ENCODE results near the gene MGAT3.
"Not testable (repeated sequence)": the region's sequence is repeated elsewhere in the genome, so short reads cannot be mapped to it uniquely, and the experiment has no call there.

Gene MGAT3

GRCh38 chr22:39456522-39457197 lies at the start of gene MGAT3:
TSS of gene MGAT3 (plus strand) at chr22:39457012. CDS start at chr22:39487348, 30,336 bp downstream.
- ATAC-seq: no peak
- no peak for DNase-seq

GRCh38 chr22:39408173-39408572 lies 48.6 kb upstream of the MGAT3 start:
- DNase-seq (no peak), ATAC-seq (no peak)

- ATAC-seq (no peak), DNase-seq (no peak)
Observed at GRCh38 chr22:39408807-39409206, 48.0 kb upstream of the MGAT3 start.

- no peak for DNase-seq
- ATAC-seq: no peak
Observed at GRCh38 chr22:39409516-39410029, 47.2 kb upstream of the MGAT3 start.

GRCh38 chr22:39410264-39410663 lies 46.5 kb upstream of the MGAT3 start:
- ATAC-seq (no peak), DNase-seq (no peak)

GRCh38 chr22:39411828-39412365 lies 44.9 kb upstream of the MGAT3 start:
- ATAC-seq: not testable (repeated sequence)

GRCh38 chr22:39413204-39413603 lies 43.6 kb upstream of the MGAT3 start:
- ATAC-seq, DNase-seq: not testable (repeated sequence)

More at GRCh38 chr22:39411828-39412365, 44.9 kb upstream of the MGAT3 start:
- not testable (repeated sequence) for DNase-seq

GRCh38 chr22:39414377-39414776 lies 42.4 kb upstream of the MGAT3 start:
- no peak for DNase-seq
- ATAC-seq: peak; percentile 57

GRCh38 chr22:39414886-39415285 lies 41.9 kb upstream of the MGAT3 start:
- DNase-seq (no peak), ATAC-seq (no peak)

GRCh38 chr22:39415506-39415905 lies 41.3 kb upstream of the MGAT3 start:
- ATAC-seq (no peak), DNase-seq (no peak)

GRCh38 chr22:39416319-39416718 lies 40.5 kb upstream of the MGAT3 start:
- ATAC-seq (no peak), DNase-seq (no peak)

- DNase-seq (no peak), ATAC-seq (no peak)
Observed at GRCh38 chr22:39417641-39418040, 39.2 kb upstream of the MGAT3 start.

GRCh38 chr22:39418696-39419095 lies 38.1 kb upstream of the MGAT3 start:
- no peak for DNase-seq
- ATAC-seq: no peak

- DNase-seq: no peak
Observed at GRCh38 chr22:39419096-39419495, 37.7 kb upstream of the MGAT3 start.

GRCh38 chr22:39419911-39420310 lies 36.9 kb upstream of the MGAT3 start:
- no peak for ATAC-seq
- DNase-seq: no peak

More at GRCh38 chr22:39419096-39419495, 37.7 kb upstream of the MGAT3 start:
- no peak for ATAC-seq

GRCh38 chr22:39421691-39422090 lies 35.1 kb upstream of the MGAT3 start:
- ATAC-seq (no peak), DNase-seq (no peak)

- DNase-seq (no peak), ATAC-seq (no peak)
Observed at GRCh38 chr22:39422101-39422500, 34.7 kb upstream of the MGAT3 start.

- ATAC-seq (no peak), DNase-seq (no peak)
Observed at GRCh38 chr22:39422721-39423120, 34.1 kb upstream of the MGAT3 start.

- DNase-seq (no peak), ATAC-seq (no peak)
Observed at GRCh38 chr22:39423976-39424375, 32.8 kb upstream of the MGAT3 start.

GRCh38 chr22:39426380-39427043 lies 30.3 kb upstream of the MGAT3 start:
- DNase-seq: no peak
- ATAC-seq: no peak

GRCh38 chr22:39427751-39428596 lies 28.8 kb upstream of the MGAT3 start:
- no peak for ATAC-seq
- DNase-seq: no peak

GRCh38 chr22:39428597-39429071 lies 28.2 kb upstream of the MGAT3 start:
- no peak for DNase-seq
- ATAC-seq: no peak
